ENCODE measurements around the gene UGT1A4. TPM values are rescaled to one million over a fixed set of nuclear protein-coding genes. Genes with fewer than 3 reads are reported as not detected.

Gene UGT1A4
- polyA plus RNA-seq, 3 donors = not detected

DNA sequence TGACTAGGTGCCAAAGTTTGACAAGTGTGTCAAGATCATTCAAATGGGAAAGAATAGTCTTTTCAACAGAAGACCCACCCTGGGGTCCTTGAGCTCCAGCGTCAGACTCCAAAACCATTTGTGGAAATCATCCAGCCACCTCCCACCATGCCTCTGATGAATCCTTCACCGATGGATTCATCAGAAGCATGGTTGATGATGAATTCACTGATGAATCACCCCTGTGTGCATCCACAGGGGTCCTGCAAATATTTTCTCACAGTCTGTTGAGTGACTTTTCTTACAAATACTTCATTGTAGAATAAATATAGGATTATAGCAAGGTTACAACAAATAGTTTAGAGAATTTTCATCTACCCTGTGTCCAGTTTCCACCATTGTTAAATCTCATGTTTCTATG is 42.5 kb upstream of the UGT1A4 start:
- no peak overlapping the region for H3K27ac Mint-ChIP-seq
- H3K4me2 ChIP-seq (replicated peaks; ENCODE audit: extremely low read depth, low read length, poor library complexity, severe bottlenecking) = no peak overlapping the region
- intact Hi-C loops (cut with micrococcal nuclease) = no loop called here
- H3K4me1 Mint-ChIP-seq = no peaks in the 10 kb centered on the region
- no peak overlapping the region for H3K4me3 Mint-ChIP-seq
- no peaks in the 10 kb centered on the region for H3K27me3 ChIP-seq (ENCODE audit: control insufficient read depth in 2 of 2, insufficient read depth in 2 of 2, low read length in 2 of 2)
- H3K9me3 Mint-ChIP-seq = peaks cover 0 to 1% (median 0%) of the 10 kb centered on the region in 7 donors
- H3K4me1 ChIP-seq (ENCODE audit: control insufficient read depth in 1 of 2, insufficient read depth in 2 of 2, low read length in 2 of 2) = no peaks in the 10 kb centered on the region
- H4K20me1 ChIP-seq (ENCODE audit: insufficient read depth, low read length) = no peaks in the 10 kb centered on the region
- no peaks in the 10 kb centered on the region for H3K79me2 ChIP-seq (ENCODE audit: insufficient read depth, low read length)
- H3K36me3 Mint-ChIP-seq = no peaks in the 10 kb centered on the region
- H3K9ac ChIP-seq (ENCODE audit: insufficient read depth, low read length, poor library complexity, severe bottlenecking) = no peak overlapping the region
- H3K27ac ChIP-seq (ENCODE audit: low read depth in 1 of 2, low read length in 2 of 2) = no peak overlapping the region
- no peak overlapping the region for H3K4me3 ChIP-seq (replicated peaks in 1 of 3; ENCODE audit: low read depth in 2 of 3, low read length in 3 of 3)
- peaks cover 0 to 4% (median 0%) of the 10 kb centered on the region in 3 donors for H3K27me3 Mint-ChIP-seq (ENCODE audit: low read depth in 3 of 3)
- DNase-seq = no peak
- H3K9me3 ChIP-seq (replicated peaks in 1 of 2; ENCODE audit: control insufficient read depth in 1 of 2, insufficient read depth in 1 of 2, low read length in 2 of 2) = no peaks in the 10 kb centered on the region
- TF ChIP-seq, protein P1, sequence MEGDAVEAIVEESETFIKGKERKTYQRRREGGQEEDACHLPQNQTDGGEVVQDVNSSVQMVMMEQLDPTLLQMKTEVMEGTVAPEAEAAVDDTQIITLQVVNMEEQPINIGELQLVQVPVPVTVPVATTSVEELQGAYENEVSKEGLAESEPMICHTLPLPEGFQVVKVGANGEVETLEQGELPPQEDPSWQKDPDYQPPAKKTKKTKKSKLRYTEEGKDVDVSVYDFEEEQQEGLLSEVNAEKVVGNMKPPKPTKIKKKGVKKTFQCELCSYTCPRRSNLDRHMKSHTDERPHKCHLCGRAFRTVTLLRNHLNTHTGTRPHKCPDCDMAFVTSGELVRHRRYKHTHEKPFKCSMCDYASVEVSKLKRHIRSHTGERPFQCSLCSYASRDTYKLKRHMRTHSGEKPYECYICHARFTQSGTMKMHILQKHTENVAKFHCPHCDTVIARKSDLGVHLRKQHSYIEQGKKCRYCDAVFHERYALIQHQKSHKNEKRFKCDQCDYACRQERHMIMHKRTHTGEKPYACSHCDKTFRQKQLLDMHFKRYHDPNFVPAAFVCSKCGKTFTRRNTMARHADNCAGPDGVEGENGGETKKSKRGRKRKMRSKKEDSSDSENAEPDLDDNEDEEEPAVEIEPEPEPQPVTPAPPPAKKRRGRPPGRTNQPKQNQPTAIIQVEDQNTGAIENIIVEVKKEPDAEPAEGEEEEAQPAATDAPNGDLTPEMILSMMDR (IDR thresholded peaks at IDR 0.05) = no peak
- H2AFZ ChIP-seq (ENCODE audit: insufficient read depth, low read depth, low read length, poor library complexity, severe bottlenecking) = no peak overlapping the region
- 88% methylated on average over 1 of the region's 2 CpGs for whole genome bisulfite sequencing (ENCODE audit: insufficient coverage)
- no peaks in the 10 kb centered on the region for H3K36me3 ChIP-seq (replicated peaks in 1 of 2; ENCODE audit: control insufficient read depth in 1 of 2, insufficient read depth in 2 of 2, low read length in 2 of 2)

DNA sequence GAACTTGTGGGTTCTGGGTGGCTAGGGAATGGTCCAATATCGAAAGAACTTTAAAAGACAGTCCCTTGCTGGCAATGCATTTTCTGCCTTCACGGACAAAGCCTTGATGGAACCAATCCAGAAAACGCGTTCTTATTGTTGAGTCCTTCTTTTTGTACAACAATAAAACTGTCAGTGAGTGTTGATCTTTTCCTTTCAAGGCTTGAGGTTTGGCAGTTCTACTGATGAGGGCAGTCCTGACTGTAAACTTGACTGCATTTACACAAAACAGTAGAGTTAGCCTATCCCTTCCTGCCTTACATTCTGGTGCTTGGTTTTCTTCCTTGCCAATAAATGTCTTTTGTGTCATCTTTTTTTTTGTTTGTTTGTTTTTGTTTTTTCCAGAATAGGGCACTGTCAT is 39.3 kb upstream of the UGT1A4 start:
- H3K4me1 Mint-ChIP-seq = peaks cover 2% of the 10 kb centered on the region
- H3K36me3 ChIP-seq (replicated peaks in 1 of 2; ENCODE audit: control insufficient read depth in 1 of 2, insufficient read depth in 2 of 2, low read length in 2 of 2) = no peaks in the 10 kb centered on the region
- H3K27ac Mint-ChIP-seq = no peak overlapping the region
- no peak overlapping the region for H3K4me3 Mint-ChIP-seq
- H3K9me3 ChIP-seq (replicated peaks in 1 of 2; ENCODE audit: control insufficient read depth in 1 of 2, insufficient read depth in 1 of 2, low read length in 2 of 2) = no peaks in the 10 kb centered on the region
- H3K27me3 ChIP-seq (ENCODE audit: control insufficient read depth in 2 of 2, insufficient read depth in 2 of 2, low read length in 2 of 2) = no peaks in the 10 kb centered on the region
- no peak for DNase-seq
- no peak overlapping the region for H3K27ac ChIP-seq (ENCODE audit: low read depth in 1 of 2, low read length in 2 of 2)
- TF ChIP-seq, protein P1 (IDR thresholded peaks at IDR 0.05) = no peak
- no peaks in the 10 kb centered on the region for H4K20me1 ChIP-seq (ENCODE audit: insufficient read depth, low read length)
- 71% methylated on average over 4 of the region's 4 CpGs for WGBS (ENCODE audit: insufficient coverage)
- no peak overlapping the region for H3K9ac ChIP-seq (ENCODE audit: insufficient read depth, low read length, poor library complexity, severe bottlenecking)
- no peaks in the 10 kb centered on the region for H3K4me1 ChIP-seq (ENCODE audit: control insufficient read depth in 1 of 2, insufficient read depth in 2 of 2, low read length in 2 of 2)
- no peaks in the 10 kb centered on the region for H3K36me3 Mint-ChIP-seq
- no peaks in the 10 kb centered on the region for H3K9me3 Mint-ChIP-seq
- no peak overlapping the region for H3K4me3 ChIP-seq (replicated peaks in 1 of 3; ENCODE audit: low read depth in 2 of 3, low read length in 3 of 3)
- intact Hi-C loops (cut with micrococcal nuclease) = no loop called here
- H3K4me2 ChIP-seq (replicated peaks; ENCODE audit: extremely low read depth, low read length, poor library complexity, severe bottlenecking) = no peak overlapping the region
- peaks cover 0 to 4% (median 0%) of the 10 kb centered on the region in 3 donors for H3K27me3 Mint-ChIP-seq (ENCODE audit: low read depth in 3 of 3)
- no peak overlapping the region for H2AFZ ChIP-seq (ENCODE audit: insufficient read depth, low read depth, low read length, poor library complexity, severe bottlenecking)
- no peaks in the 10 kb centered on the region for H3K79me2 ChIP-seq (ENCODE audit: insufficient read depth, low read length)

All from CD14-positive monocyte (primary cell).